Pancreas (tissue), 10 donors: ENCODE measurements around the gene COL4A1. TPM values are rescaled to one million over a fixed set of nuclear protein-coding genes. Genes with fewer than 3 reads are reported as not detected.

Experiments used
- ATAC-seq, 4 donors: fragments of 200-7000 bp; cut with Tn5 transposase; one replicate each; pipeline versions ENCODE4 v1.8.0 to v1.9.1; 2020; ENCODE audit warnings: mild to moderate bottlenecking in 4 of 4, moderate library complexity in 4 of 4
- DNase-seq, 6 donors: peaks; one replicate each; pipeline ENCODE4 v3.0.0-alpha.2; 2020
- FAIRE-seq: peaks from 2 replicates; lab custom pipeline; 2012; peaks lifted over from hg19 to GRCh38; lab: Jason Lieb, UNC
- H3K27ac ChIP-seq, 4 donors: fragments of 200-600 bp; sonication (generic); 1 replicate in 3 of 4; 2 replicates in 1 of 4; pipeline versions ENCODE4 v1.5.0 to v1.8.0; 2020
- H3K27me3 ChIP-seq, 4 donors: fragments of 200-600 bp; one replicate each; pipeline ENCODE4 v1.8.0; 2021
- H3K36me3 ChIP-seq, 3 donors: fragments of 200-600 bp; sonication (generic) in 1 of 3; one replicate each; pipeline versions ENCODE4 v1.5.0 to v1.8.0; 2020 to 2021
- H3K4me1 ChIP-seq, 3 donors: fragments of 200-600 bp; one replicate each; pipeline ENCODE4 v1.8.0; 2021
- H3K4me3 ChIP-seq, 4 donors: fragments of 200-600 bp; sonication (generic) in 2 of 4; one replicate each; pipeline versions ENCODE4 v1.5.0 to v1.8.0; 2020 to 2021
- H3K9me3 ChIP-seq, 4 donors: fragments of 200-600 bp; one replicate each; pipeline ENCODE4 v1.8.0; 2021
- whole genome bisulfite sequencing, 2 donors: extraction: QIAGEN DNeasy Blood & Tissue Kit; methylation state at CpG; one replicate each; pipeline ENCODE4 v1.1.7; 2013; 5-methylcytosine and 5-hydroxymethylcytosine counted together
- intact Hi-C, 3 donors: fragments of 100-400 bp; cut with DNase I; formaldehyde crosslinking; loops; one replicate each; pipeline versions ENCODE4 v1.11.1 to v1.14.2; 2022
- polyA plus RNA-seq, 2 donors: library from polyadenylated mRNA; stranded (reverse); fragments of 200-250 nt; gene quantifications; one replicate each; pipeline ENCODE4 v1.2.3, GENCODE V29; 2013
- total RNA-seq, 6 donors: library from RNA; stranded (reverse); fragmentation: NEBNext Ultra II Directional in 4 of 6; extraction: Animal tissue kit (Norgen Biotek cat#: 25700) in 4 of 6; gene quantifications; one replicate each; pipeline versions ENCODE4 v1.2.1 to v1.2.4, GENCODE V29; 2021 to 2023
- TF ChIP-seq, protein P1 (sequence below), 4 donors: fragments of 200-600 bp; sonication (generic) in 3 of 4; IDR thresholded peaks; one replicate each; pipeline versions ENCODE4 v1.5.0 to v1.8.0; 2021; ENCODE audit warnings: antibody characterized with exemption in 4 of 4
- donor health status: healthy with polysubstance abuse.
- donor health status: DM: no; HTN: no; CAD: no; lungs with moderate emphysema.
- donor health status: DM: no; HTN: no; CAD: no.
- donor health status: control.
- donor health status: control.
- donor health status: Bipolar disorder and iron deficiency.
- donor health status: DM: yes; HTN: yes; CAD: no.
- donor health status: DM: no; HTN: no; CAD: no.
- donor health status: DM: no; HTN: no; CAD: no.
- donor health status: DM: yes; HTN: yes; CAD: no.

COL4A1 gene
- total and polyA plus RNA-seq, 8 donors = 20.7 to 167 (median 35.6) TPM

- H3K9me3 ChIP-seq = no peaks in the 10 kb centered on the region
- H3K4me1 ChIP-seq = no peaks in the 10 kb centered on the region
- TF ChIP-seq, protein P1, sequence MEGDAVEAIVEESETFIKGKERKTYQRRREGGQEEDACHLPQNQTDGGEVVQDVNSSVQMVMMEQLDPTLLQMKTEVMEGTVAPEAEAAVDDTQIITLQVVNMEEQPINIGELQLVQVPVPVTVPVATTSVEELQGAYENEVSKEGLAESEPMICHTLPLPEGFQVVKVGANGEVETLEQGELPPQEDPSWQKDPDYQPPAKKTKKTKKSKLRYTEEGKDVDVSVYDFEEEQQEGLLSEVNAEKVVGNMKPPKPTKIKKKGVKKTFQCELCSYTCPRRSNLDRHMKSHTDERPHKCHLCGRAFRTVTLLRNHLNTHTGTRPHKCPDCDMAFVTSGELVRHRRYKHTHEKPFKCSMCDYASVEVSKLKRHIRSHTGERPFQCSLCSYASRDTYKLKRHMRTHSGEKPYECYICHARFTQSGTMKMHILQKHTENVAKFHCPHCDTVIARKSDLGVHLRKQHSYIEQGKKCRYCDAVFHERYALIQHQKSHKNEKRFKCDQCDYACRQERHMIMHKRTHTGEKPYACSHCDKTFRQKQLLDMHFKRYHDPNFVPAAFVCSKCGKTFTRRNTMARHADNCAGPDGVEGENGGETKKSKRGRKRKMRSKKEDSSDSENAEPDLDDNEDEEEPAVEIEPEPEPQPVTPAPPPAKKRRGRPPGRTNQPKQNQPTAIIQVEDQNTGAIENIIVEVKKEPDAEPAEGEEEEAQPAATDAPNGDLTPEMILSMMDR (IDR thresholded peaks at IDR 0.05) = no peak
- no peaks in the 10 kb centered on the region for H3K27me3 ChIP-seq
- H3K36me3 ChIP-seq = no peaks in the 10 kb centered on the region
- DNase-seq = no peak
- H3K4me3 ChIP-seq = no peak overlapping the region
- WGBS, 2 donors = 49 to 51% methylated on average over 11 of the region's 11 CpGs
- ATAC-seq = peak in 2 of 4 donors; percentile 16 to 17
- no peak for FAIRE-seq
- peak overlapping the region in 1 of 4 donors; percentile 9 for H3K27ac ChIP-seq
- intact Hi-C loops = no loop called here
Measured at GRCh38 chr13:110262508-110263291, 44.3 kb downstream of the COL4A1 start.

DNA sequence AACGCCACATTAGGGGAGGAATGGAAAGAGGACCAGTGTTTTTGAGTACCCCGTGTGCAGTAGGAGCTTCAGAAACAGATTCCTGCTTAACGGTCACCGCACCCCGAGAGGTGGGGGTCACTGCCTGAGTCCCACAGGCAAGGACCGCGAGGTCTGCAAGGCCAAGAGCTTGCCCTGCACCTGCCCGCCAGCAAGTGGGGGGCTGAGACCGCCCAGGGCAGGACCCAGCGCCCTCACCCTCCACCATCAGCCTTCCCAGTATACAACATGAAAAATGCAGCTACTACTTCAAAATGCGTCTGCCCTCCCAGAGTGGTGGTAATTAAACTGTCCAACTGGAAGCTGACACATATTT is 44.9 kb downstream of the COL4A1 start:
- ATAC-seq (no peak), DNase-seq (no peak), FAIRE-seq (no peak)
- Histone ChIP-seq H3K4me3 (no peak overlapping the region), H3K27ac (peak overlapping the region in 1 of 4 donors; percentile 9), H3K27me3 (no peaks in the 10 kb centered on the region), H3K4me1 (no peaks in the 10 kb centered on the region), H3K9me3 (no peaks in the 10 kb centered on the region), H3K36me3 (no peaks in the 10 kb centered on the region)
- TF ChIP-seq, protein P1 (IDR thresholded peaks at IDR 0.05) = no peak
- 68 to 83% methylated on average over 11 of the region's 11 CpGs for WGBS, 2 donors
- intact Hi-C loops = no loop called here

DNA sequence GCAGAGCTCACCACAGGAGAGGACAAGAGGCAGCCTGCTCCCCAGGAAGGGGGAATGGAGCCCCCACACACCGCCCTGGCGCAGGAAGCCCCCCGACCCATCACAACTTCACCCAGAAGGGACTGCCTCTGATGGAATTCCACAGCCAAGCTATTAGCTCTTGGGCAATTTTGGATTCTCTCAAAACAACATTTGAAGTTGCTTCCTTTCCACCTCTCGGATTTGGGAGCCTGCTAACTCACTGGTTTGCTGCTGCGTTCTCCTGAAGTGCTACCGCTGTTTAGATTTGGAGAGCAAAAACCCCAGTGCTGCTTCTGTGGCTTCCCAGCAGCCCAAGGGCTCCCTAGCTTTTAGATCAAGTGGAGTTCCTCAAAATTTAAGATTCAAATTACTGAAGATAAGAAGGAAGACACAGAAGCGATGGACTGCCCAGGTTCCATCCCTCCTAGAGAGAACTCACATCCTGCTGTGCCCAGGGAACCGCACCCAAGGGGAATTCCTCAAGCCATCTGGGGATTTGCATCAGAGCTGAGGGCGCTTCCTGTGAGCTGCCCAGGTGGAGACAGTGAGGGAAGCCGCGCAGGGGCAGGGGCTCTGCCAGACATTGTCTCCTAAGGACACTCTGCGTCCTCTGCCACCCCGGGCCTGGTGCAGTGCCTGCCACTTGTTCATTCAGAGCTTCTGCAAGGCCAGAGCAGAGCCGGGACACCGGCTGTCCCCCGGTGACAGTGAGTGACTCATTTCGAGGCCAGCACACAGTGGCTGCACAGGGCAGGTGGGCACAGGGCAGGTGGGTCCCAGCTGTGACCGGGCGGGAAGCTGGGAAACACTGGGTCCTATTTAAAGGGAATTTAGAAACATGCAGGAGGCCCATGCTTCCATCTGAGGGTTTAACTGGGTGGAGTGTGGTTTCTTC is 45.5 kb downstream of the COL4A1 start:
- Histone ChIP-seq H3K4me1 (no peaks in the 10 kb centered on the region), H3K4me3 (no peak overlapping the region), H3K9me3 (no peaks in the 10 kb centered on the region), H3K27me3 (no peaks in the 10 kb centered on the region), H3K36me3 (no peaks in the 10 kb centered on the region), H3K27ac (no peak overlapping the region)
- no peak for ATAC-seq
- no peak for FAIRE-seq
- WGBS, 2 donors = 76 to 83% methylated on average over 19 of the region's 19 CpGs
- TF ChIP-seq, protein P1 (IDR thresholded peaks at IDR 0.05) = no peak
- intact Hi-C loops = no loop called here
- no peak for DNase-seq

DNA sequence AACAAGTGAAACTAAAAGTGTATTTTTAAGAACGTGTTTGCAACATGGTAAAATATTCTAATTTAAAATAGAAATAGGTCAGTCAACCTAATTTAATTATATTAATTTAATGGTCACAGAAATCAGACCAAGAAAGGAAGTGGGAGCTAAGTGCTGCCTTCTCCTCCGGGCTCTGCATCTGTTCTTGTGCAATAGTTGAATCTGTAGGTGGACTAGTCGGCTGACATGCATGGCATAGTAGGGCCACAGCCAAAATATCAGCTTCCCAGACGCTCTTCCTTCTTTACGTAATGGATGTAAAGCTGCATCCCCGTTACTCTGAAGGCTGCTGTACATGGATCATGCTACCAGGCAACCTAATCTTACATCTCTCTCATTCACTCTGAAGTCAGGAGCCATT is 47.3 kb downstream of the COL4A1 start:
- no peaks in the 10 kb centered on the region for H3K9me3 ChIP-seq
- intact Hi-C loops = no loop called here
- no peak for FAIRE-seq
- no peak overlapping the region for H3K4me3 ChIP-seq
- no peak for ATAC-seq
- TF ChIP-seq, protein P1 (IDR thresholded peaks at IDR 0.05) = no peak
- no peaks in the 10 kb centered on the region for H3K27me3 ChIP-seq
- no peaks in the 10 kb centered on the region for H3K36me3 ChIP-seq
- DNase-seq = no peak
- no peaks in the 10 kb centered on the region for H3K4me1 ChIP-seq
- H3K27ac ChIP-seq = no peak overlapping the region
- WGBS, 2 donors = 62 to 67% methylated on average over 6 of the region's 6 CpGs
